SK-N-SH (cell line): Measurements from ENCODE around the gene PLEKHB1. TPM values are rescaled to one million over a fixed set of nuclear protein-coding genes. Genes with fewer than 3 reads are reported as not detected.

ENCODE experiments used
- CTCF ChIA-PET: fragments of 300-600, 350-600 bp; formaldehyde crosslinking; extraction: SDS; loops from one replicate; lab custom pipeline; 2021; lab: Yijun Ruan, JAX
- POLR2A ChIA-PET: fragments of 350-600 bp; sonication (Branson Sonifier 250); formaldehyde crosslinking; extraction: SDS; loops from one replicate; lab custom pipeline; 2020; ENCODE audit warnings: antibody characterized with exemption, inconsistent platforms; lab: Yijun Ruan, JAX
- DNase-seq: peaks from one replicate; pipeline ENCODE4 v3.0.0; 2012
- H2AFZ ChIP-seq: fragments of 200-600 bp; sonication (generic); 2 replicates; pipeline ENCODE4 v1.8.1; 2016; ENCODE audit warnings: antibody characterized with exemption, mild to moderate bottlenecking, low read depth
- H3F3A ChIP-seq: fragments of 200-600 bp; sonication (generic); replicated peaks from 2 replicates; pipeline ENCODE3; 2016; ENCODE audit warnings: antibody characterized with exemption, mild to moderate bottlenecking; ENCODE audit not compliant: insufficient read depth
- H3K27ac ChIP-seq, 2 experiments: fragments of 200-500 bp in 1 of 2; fragments of 200-600 bp in 1 of 2; sonication (Bioruptor generic) in 1 of 2; sonication (generic), shearing (Covaris generic) in 1 of 2; 2 replicates each; pipeline versions ENCODE4 v1.5.1 to v1.6.1; 2014 to 2016; ENCODE audit warnings: low read depth in 2 of 2, inconsistent platforms in 1 of 2, low read length in 1 of 2, mild to moderate bottlenecking in 1 of 2, mixed read lengths in 1 of 2
- H3K27me3 ChIP-seq: fragments of 200-600 bp; sonication (generic), shearing (Covaris generic); 2 replicates; pipeline ENCODE4 v1.6.1; 2016; ENCODE audit warnings: mixed run types; ENCODE audit not compliant: insufficient read depth
- H3K36me3 ChIP-seq, 2 experiments: fragments of 200-500 bp in 1 of 2; fragments of 200-600 bp in 1 of 2; sonication (Bioruptor generic) in 1 of 2; sonication (generic) in 1 of 2; replicated peaks in 1 of 2; 2 replicates each; pipeline versions ENCODE3 to v1.5.1; 2014 to 2016; ENCODE audit warnings: low read length in 1 of 2, mild to moderate bottlenecking in 1 of 2; ENCODE audit not compliant: insufficient read depth in 2 of 2, control insufficient read depth in 1 of 2
- H3K4me1 ChIP-seq, 2 experiments: fragments of 200-500 bp in 1 of 2; fragments of 200-600 bp in 1 of 2; sonication (Bioruptor generic) in 1 of 2; sonication (generic), shearing (Covaris generic) in 1 of 2; 2 replicates each; pipeline versions ENCODE4 v1.5.1 to v1.6.1; 2014 to 2016; ENCODE audit warnings: low read depth in 1 of 2, low read length in 1 of 2, mixed run types in 1 of 2; ENCODE audit not compliant: insufficient read depth in 2 of 2, control insufficient read depth in 1 of 2
- H3K4me2 ChIP-seq: fragments of 200-600 bp; sonication (generic), shearing (Covaris generic); 2 replicates; pipeline ENCODE4 v1.6.1; 2017; ENCODE audit warnings: mixed run types
- H3K4me3 ChIP-seq, 2 experiments: fragments of 200-500 bp in 1 of 2; fragments of 200-600 bp in 1 of 2; sonication (Bioruptor generic) in 1 of 2; sonication (generic), shearing (Covaris generic) in 1 of 2; 2 replicates each; pipeline versions ENCODE4 v1.5.1 to v1.8.1; 2014 to 2016; ENCODE audit warnings: low read depth in 2 of 2, inconsistent platforms in 1 of 2, low read length in 1 of 2, mild to moderate bottlenecking in 1 of 2, mixed read lengths in 1 of 2, moderate library complexity in 1 of 2
- H3K79me2 ChIP-seq: fragments of 200-600 bp; sonication (generic); 2 replicates; pipeline ENCODE4 v1.8.1; 2017; ENCODE audit warnings: mild to moderate bottlenecking; ENCODE audit not compliant: insufficient read depth
- H3K9ac ChIP-seq: fragments of 200-600 bp; sonication (generic); 2 replicates; pipeline ENCODE4 v1.6.1; 2017; ENCODE audit warnings: mixed run types
- H3K9me2 ChIP-seq: fragments of 200-600 bp; sonication (generic); 2 replicates; pipeline ENCODE4 v1.6.1; 2017; ENCODE audit warnings: mixed run types
- H3K9me3 ChIP-seq: fragments of 200-600 bp; sonication (generic); 2 replicates; pipeline ENCODE4 v1.6.1; 2017; ENCODE audit warnings: mixed run types, mild to moderate bottlenecking, moderate library complexity
- H4K20me1 ChIP-seq: fragments of 200-600 bp; sonication (generic); 2 replicates; pipeline ENCODE4 v1.6.1; 2017; ENCODE audit warnings: mild to moderate bottlenecking, mixed run types; ENCODE audit not compliant: insufficient read depth
- CHD2 ChIP-seq: fragments of 150-350 bp; IDR thresholded peaks from 2 replicates; pipeline ENCODE4 v1.6.1; 2018; ENCODE audit warnings: low read length; ENCODE audit not compliant: partially characterized antibody
- ELF1 ChIP-seq: IDR thresholded peaks from 2 replicates; pipeline ENCODE4 v1.4.0; 2012
- FOSL2 ChIP-seq: IDR thresholded peaks from 2 replicates; pipeline ENCODE4 v1.4.0; 2012; ENCODE audit warnings: low read depth, mild to moderate bottlenecking, moderate library complexity, borderline replicate concordance
- JUND ChIP-seq: IDR thresholded peaks from 2 replicates; pipeline ENCODE4 v1.4.0; 2012
- RFX5 ChIP-seq: IDR thresholded peaks from 2 replicates; pipeline ENCODE4 v1.6.1; 2012; ENCODE audit warnings: mild to moderate bottlenecking, improper control_type of control experiment, low read length
- USF1 ChIP-seq: IDR thresholded peaks from 2 replicates; pipeline ENCODE4 v1.4.0; 2012; ENCODE audit warnings: low read depth, borderline replicate concordance
- YY1 ChIP-seq: IDR thresholded peaks from 2 replicates; pipeline ENCODE4 v1.4.0; 2012; ENCODE audit warnings: low read depth, mild to moderate bottlenecking
- ZBTB33 ChIP-seq: IDR thresholded peaks from 2 replicates; pipeline ENCODE4 v1.4.0; 2012; ENCODE audit warnings: low read depth, borderline replicate concordance
- WGBS: methylation state at CpG from one replicate; pipeline ENCODE4 v1.1.6; 2017; ENCODE audit warnings: low lambda C conversion rate; 5-methylcytosine and 5-hydroxymethylcytosine counted together
- polyA plus RNA-seq, 3 experiments: library from polyadenylated mRNA; depleted of rRNA; stranded (reverse); fragments of >200 nt; gene quantifications; 2 replicates each; pipeline ENCODE4 v1.2.3, GENCODE V29; 2012

Gene PLEKHB1
- polyA plus RNA-seq, 1 of the 3 experiments (the other 2 are of a cell fraction): 10.2 TPM

- no peaks in the 10 kb centered on the region for H3K79me2 ChIP-seq
- no peaks in the 10 kb centered on the region for H3K27me3 ChIP-seq
- no peak overlapping the region for H3K27ac ChIP-seq
- H3K4me1 ChIP-seq: peaks cover 0 to 7% of the 10 kb centered on the region in 2 experiments; a peak in 1 of 4 replicates
- H3K4me2 ChIP-seq: no peak overlapping the region
- ChIA-PET CTCF (interaction anchor here (2.6 kb wide), 1 partner anchor 300 kb away, joined by 6 read pairs; no protein-coding TSS in a partner anchor), POLR2A (interaction anchor here (0.6 kb wide), 1 partner anchor 15 kb away, joined by 3 read pairs; no protein-coding TSS in a partner anchor)
- H3K9ac ChIP-seq: no peak overlapping the region
- H3K9me3 ChIP-seq: no peaks in the 10 kb centered on the region
- H3K9me2 ChIP-seq: no peaks in the 10 kb centered on the region
- H3F3A ChIP-seq: no peaks in the 10 kb centered on the region
- TF ChIP-seq USF1 (no peak), ELF1 (no peak)
- H3K36me3 ChIP-seq: no peaks in the 10 kb centered on the region
- DNase-seq: no peak
- H4K20me1 ChIP-seq: no peaks in the 10 kb centered on the region
- H3K4me3 ChIP-seq: no peak overlapping the region
- WGBS: 88% methylated on average over 5 of the region's 5 CpGs
- H2AFZ ChIP-seq: no peak overlapping the region
Measured at GRCh38 chr11:73651252-73651651, 4.9 kb downstream of the PLEKHB1 start.

GRCh38 chr11:73651661-73652045 is 5.3 kb downstream of the PLEKHB1 start:
- no peaks in the 10 kb centered on the region for H3K9me3 ChIP-seq
- no peak overlapping the region for H3K9ac ChIP-seq
- no peaks in the 10 kb centered on the region for H3K36me3 ChIP-seq
- no peaks in the 10 kb centered on the region for H3F3A ChIP-seq
- POLR2A ChIA-PET: no interaction called here
- H2AFZ ChIP-seq: no peak overlapping the region
- H3K4me3 ChIP-seq: no peak overlapping the region
- H3K4me2 ChIP-seq: no peak overlapping the region
- DNase-seq: no peak
- WGBS: 88% methylated on average over 9 of the region's 9 CpGs
- no peak for TF ChIP-seq JUND
- TF ChIP-seq ZBTB33: no peak
- TF ChIP-seq RFX5: no peak
- TF ChIP-seq YY1: no peak
- no peak for TF ChIP-seq FOSL2
- no peak for TF ChIP-seq CHD2
- no peaks in the 10 kb centered on the region for H3K27me3 ChIP-seq
- no peaks in the 10 kb centered on the region for H3K9me2 ChIP-seq
- no peaks in the 10 kb centered on the region for H4K20me1 ChIP-seq
- H3K79me2 ChIP-seq: no peaks in the 10 kb centered on the region
- peaks cover 0 to 7% of the 10 kb centered on the region in 2 experiments; a peak in 1 of 4 replicates for H3K4me1 ChIP-seq
- CTCF ChIA-PET: interaction anchor here (0.9 to 2.6 kb wide), 2 partner anchors 301 kb away, joined by 3 to 6 read pairs; no protein-coding TSS in a partner anchor
- no peak overlapping the region for H3K27ac ChIP-seq
